IPS-NIHi7 (cell line): ENCODE data around the gene HOXC6.
"Not testable (repeated sequence)": the region's sequence is repeated elsewhere in the genome, so short reads cannot be mapped to it uniquely, and the experiment has no call there.

ENCODE experiments used
- DNase-seq: peaks from one replicate; pipeline ENCODE4 v3.0.0; 2012; ENCODE audit warnings: mixed read lengths; ENCODE audit errors: extremely low spot score

Gene HOXC6

GRCh38 chr12:54041097-54041690, 13.0 kb downstream of the HOXC6 start:
- no peak for DNase-seq

- not testable (repeated sequence) for DNase-seq
These were observed 13.8 kb downstream of the HOXC6 start for GRCh38 chr12:54042033-54042432.

- no peak for DNase-seq
These were observed 15.0 kb downstream of the HOXC6 start for GRCh38 chr12:54042970-54043853.

- no peak for DNase-seq
These were observed 16.3 kb downstream of the HOXC6 start for GRCh38 chr12:54044425-54045103.

GRCh38 chr12:54045401-54045800, 17.2 kb downstream of the HOXC6 start:
- DNase-seq, result no peak

GRCh38 chr12:54045868-54046521, 17.8 kb downstream of the HOXC6 start:
- no peak for DNase-seq

GRCh38 chr12:54046809-54047159, 18.5 kb downstream of the HOXC6 start:
- DNase-seq, result peak; percentile 22

- peak; percentile 40 for DNase-seq
These were observed 19.1 kb downstream of the HOXC6 start for GRCh38 chr12:54047160-54047963.

- DNase-seq, result no peak
These were observed 19.7 kb downstream of the HOXC6 start for GRCh38 chr12:54047964-54048303.

GRCh38 chr12:54048406-54049093, 20.3 kb downstream of the HOXC6 start:
- no peak for DNase-seq

- DNase-seq, result no peak
These were observed 20.9 kb downstream of the HOXC6 start for GRCh38 chr12:54049108-54049507.

- no peak for DNase-seq
These were observed 22.2 kb downstream of the HOXC6 start for GRCh38 chr12:54050482-54050810.

- DNase-seq, result peak; percentile 27
These were observed 23.0 kb downstream of the HOXC6 start for GRCh38 chr12:54051026-54051842.

- no peak for DNase-seq
These were observed 23.7 kb downstream of the HOXC6 start for GRCh38 chr12:54051874-54052437.

- DNase-seq, result no peak
These were observed 24.3 kb downstream of the HOXC6 start for GRCh38 chr12:54052438-54053002.

GRCh38 chr12:54053003-54053750, 24.9 kb downstream of the HOXC6 start:
- DNase-seq, result peak; percentile 22

GRCh38 chr12:54053751-54054741, 25.8 kb downstream of the HOXC6 start, which contains the start of gene HOXC4:
TSS of gene HOXC4 (plus strand) at chr12:54053835. CDS start at chr12:54053923, 88 bp downstream.
- DNase-seq, result no peak
